HG02973 (cell line): ENCODE measurements around the gene GRIN3B.
"Not testable (repeated sequence)": the region's sequence is repeated elsewhere in the genome, so short reads cannot be mapped to it uniquely, and the experiment has no call there.

Experiments used
- ATAC-seq: cut with Tn5 transposase; IDR thresholded peaks from one replicate; pipeline ENCODE4 v1.9.1; 2021; ENCODE audit warnings: moderate library complexity; ENCODE audit not compliant: unreplicated experiment

The GRIN3B gene

DNA sequence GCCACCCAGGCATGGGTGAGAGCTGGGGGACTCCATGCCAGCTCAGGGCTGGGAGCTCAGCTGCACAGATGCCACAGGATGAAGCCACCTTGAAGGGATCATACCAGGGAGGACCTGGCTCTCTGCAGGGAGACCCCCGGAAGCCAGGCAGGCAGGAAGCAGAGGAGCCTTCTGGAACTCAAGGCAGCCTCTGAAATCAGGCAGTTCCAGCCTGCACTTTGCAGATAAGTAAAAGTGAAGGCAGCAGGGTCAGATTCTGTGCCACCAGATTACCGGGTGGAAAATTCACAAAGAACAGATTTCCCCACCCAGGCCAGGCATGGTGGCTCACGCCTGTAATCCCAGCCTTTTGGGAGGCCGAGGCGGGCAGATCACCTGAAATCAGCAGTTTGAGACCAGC, 18.2 kb downstream of the GRIN3B start:
- ATAC-seq = no peak

DNA sequence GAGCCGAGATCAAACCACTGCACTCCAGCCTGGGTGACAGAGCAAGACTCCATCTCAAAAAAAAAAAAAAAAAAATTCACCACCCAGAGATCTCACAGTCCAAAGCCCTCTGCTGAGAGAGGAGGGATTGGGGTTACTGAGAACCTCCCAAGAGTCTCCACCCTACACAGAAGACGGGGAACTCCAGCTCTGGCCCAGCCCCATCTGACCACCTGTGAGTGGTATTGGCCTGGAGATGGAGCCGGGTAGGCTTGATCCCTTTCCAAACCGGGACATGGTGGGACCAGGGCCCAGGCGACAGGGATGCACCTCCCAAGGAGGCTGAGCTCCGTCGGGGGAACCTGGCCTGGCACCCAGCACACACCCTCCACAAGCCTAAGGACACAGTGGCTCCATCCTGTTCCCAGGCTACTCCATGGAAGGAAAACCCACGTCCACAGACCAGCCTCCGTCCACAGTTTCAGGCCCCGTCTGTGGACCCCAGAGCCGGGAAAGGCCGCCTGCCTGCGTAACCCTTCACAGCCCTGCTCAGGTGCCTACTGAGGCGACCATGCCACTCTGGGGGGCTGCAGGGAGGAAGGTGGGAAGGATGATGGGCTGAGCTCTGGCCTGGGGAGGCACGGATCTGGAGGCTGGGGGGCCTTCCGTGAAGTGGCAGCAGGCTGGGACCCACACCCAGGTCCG, 18.9 kb downstream of the GRIN3B start:
- no peak for ATAC-seq

DNA sequence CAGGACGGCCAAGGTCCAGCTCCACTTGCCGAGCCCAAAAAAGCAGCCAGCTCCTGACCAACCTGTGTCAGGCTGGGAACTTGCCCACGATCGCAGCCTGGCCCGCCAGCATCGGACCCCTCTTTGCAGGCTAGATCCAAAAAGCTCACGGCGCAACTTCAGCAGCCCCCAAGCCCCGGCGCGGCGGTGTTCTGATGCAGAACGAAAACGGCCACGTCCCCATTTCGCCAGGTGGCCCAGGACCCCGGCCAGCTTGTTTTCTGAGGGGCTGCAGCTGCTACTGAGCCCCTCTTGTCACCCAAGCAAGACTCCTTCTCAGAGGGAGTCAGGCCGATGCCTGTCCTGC, 19.4 kb downstream of the GRIN3B start:
- no peak for ATAC-seq

DNA sequence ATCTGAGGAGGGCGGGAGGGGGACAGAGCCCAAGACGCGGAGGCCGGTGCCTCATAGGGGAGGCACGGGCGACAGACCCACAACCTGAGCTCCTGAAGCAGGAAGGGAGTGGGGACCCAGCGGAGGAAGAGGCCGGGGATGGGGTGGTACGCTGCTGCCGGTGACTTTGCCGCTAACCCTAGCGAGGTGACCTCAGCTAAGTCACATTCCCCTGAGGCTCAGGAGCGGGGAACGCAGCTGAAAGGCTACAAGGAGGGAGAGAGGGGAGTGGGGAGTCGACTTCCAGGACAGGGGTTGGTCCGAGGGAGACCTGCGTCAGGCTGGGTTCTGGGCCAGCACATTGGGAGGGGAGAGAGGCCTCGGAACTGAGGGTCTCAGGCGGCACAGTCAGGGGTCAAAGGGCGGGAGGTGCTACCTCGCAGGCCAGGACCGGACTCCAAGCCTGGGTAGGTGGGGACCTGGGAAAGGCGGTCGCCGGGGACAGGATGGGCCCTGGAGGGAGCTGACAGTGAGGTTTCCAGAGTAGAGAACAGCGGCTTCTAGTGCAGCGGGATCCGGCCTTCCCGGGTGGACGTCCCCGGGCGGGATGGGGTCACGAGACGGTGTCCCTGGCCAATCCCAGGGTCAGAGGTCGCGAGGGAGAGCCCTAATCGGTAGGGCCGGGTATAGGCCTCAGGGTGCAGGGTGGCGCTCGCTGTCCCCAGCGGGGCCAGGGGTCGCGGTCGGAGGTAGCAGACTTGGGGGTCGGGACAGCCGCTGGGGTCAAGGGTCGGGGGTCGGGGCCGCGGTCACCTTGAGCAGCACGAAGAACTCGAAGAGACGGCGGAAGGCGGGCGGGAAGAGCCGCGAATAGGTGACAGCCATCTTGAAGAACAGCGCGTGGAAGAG, 20.0 kb downstream of the GRIN3B start:
- peak; percentile 4 for ATAC-seq

DNA sequence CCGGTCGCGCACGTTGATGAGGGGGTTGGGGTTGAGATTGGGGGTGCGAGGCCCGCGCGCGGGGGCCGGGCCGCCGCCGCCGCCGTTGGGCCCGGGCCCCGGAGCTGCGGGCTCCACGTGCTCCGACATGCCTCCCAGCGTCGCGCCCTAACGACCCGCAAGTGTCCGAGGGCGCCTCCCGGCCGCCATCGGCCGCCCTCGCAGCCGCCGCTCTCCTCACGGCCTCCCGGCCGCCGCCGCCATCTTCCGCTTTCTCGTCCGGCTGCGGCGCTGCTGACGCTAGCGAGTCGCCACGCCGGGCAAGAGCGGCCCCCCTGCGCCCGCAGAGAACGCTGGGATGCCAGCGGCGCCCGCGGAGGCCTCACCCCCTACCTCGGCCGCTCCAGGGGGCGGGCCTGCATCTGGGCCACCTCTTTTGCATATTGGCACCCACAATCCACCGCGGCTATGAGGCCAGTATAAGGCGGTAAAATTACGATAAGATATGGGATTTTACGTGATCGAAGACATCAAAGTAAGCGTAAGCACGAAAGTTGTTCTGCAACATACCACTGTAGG, 20.7 kb downstream of the GRIN3B start, which contains the start of gene TMEM259:
Gene TMEM259 (minus strand): TSS at position 256 of the 558 bp plus-strand sequence. CDS start 127 bp downstream, at position 129.
- ATAC-seq = peak; percentile 70

DNA sequence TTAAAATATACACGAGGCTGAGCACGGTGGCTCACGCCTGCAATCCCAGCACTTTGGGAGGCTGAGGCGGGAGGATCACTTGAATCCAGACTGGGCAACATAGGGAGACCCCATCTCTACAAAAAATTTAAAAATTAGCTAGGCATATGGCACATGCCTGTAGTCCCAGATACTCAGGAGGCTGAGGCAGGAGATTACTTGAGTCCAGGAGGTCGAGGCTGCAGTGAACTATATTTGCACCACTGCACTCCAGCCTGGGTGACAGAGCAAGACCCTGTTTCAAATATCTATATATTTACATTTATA, 23.6 kb downstream of the GRIN3B start:
- ATAC-seq = not testable (repeated sequence)

DNA sequence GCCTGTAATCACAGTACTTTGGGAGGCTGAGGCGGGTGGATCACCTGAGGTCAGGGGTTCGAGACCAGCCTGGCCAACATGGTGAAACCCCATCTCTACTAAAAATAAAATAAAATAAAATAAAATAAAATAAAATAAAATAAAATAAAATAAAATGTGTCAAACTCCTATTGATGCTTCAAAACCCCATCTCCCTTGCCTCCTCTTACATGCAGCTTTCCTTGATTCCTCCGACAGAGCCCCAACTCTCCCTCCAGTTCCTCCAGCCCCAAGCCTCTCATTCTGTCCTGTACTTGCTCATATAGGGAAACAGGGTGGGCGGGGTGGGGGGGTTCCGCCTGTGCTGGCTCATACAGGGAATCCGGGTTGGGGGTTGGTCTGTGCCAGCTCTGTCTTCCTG, 24.9 kb downstream of the GRIN3B start:
- not testable (repeated sequence) for ATAC-seq

DNA sequence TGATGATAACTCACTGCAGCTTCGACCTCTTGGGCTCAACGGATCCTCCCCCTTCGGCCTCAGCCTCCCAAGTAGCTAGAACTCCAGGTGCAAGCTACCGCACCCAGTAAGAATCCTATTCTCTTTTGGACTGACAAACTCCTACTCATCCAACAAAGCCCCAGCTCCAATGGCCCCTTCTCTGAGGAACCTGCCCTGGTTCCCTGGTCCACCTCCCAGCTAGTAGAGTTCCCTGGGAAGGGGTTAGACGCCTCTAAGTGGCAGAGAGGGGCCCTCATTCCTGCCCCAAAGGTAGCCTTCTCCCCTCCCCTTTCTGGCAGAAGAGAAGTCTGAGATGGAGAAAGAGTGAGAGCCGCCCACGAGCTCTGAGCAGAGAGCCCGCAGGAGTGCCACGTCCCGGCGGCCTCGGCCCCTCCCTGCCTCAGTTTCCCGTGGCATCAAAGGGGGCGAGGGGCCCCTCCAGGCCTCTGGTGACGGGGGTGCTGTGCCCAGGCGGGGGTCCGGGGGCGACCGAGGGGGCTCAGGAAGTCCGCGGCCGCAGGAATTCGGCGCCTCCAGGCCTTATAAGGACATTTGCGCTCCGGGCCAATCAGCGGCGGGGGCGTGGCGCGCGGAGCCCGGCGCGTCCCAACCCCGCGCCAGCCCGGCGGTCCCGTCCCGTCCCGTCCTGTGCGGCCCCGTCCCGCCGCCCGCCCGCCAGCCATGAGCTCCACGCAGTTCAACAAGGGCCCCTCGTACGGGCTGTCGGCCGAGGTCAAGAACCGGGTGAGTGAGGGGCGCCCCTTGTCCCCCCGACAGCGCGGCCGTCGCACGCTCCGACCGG, 26.0 kb downstream of the GRIN3B start, which contains the start of gene CNN2:
Gene CNN2 (plus strand): TSS at position 649 of the 823 bp plus-strand sequence. CDS start 54 bp downstream, at position 703.
- peak; percentile 46 for ATAC-seq

DNA sequence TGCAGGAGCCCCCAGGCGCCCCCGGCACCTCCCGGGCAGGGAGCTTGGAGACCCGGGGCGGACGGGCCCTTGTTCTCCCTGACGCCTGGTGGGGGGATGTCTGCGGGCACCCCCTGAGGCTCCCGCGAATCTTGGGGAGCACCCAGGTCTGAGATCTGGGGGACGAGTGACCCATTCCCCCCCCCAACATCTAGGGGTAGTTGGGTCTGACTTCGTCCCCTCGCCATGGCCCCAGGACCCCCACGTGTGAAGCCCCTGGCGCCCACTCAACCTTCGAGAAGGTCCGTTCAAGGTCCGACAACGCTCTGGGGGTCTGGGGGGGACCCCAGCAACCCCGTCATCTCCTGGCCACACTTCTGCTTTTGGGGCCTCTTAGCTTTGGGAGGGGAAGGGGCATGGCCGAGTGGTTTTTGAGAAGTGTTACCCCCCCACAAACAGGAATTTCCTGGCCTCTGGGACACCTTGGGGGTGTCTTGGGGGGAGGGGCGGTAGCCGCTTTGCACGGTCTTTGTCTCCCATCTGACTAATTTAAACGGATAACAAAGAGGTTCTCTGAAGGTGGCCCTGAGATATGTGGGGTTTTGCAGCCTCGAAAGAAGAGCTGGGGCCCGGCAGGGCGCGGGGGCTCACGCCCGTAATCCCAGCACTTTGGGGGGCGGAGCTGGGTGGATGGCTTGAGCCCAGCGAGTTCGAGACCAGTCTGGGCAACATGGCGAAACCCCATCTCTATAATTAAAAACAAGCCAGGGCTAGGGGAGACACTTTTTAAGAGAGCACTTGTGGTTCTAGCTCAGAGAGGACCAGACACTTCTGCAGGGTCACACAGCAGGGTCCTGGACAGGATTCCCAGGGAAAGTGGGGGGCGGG, 26.8 kb downstream of the GRIN3B start:
- no peak for ATAC-seq

DNA sequence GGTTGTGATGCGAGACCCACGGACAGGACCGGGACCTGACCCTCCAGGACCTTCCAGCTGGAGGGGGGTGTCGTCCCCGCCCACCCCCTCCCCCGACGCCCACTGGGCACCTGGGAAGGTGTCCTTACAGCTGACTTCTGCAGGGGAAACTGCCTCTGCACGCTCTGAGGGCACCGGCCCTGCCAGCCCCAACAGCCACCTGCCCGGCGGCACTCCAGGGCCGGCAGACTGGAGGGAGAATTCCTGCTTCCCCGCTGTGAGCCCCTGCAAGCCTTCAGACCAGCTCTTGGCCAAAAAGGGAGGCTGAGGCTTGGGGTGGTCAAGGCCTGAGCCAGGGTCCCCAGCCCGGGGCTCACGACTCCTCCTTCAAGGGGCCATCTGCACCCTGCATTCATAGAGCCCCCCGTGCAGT, 27.4 kb downstream of the GRIN3B start:
- ATAC-seq = no peak

DNA sequence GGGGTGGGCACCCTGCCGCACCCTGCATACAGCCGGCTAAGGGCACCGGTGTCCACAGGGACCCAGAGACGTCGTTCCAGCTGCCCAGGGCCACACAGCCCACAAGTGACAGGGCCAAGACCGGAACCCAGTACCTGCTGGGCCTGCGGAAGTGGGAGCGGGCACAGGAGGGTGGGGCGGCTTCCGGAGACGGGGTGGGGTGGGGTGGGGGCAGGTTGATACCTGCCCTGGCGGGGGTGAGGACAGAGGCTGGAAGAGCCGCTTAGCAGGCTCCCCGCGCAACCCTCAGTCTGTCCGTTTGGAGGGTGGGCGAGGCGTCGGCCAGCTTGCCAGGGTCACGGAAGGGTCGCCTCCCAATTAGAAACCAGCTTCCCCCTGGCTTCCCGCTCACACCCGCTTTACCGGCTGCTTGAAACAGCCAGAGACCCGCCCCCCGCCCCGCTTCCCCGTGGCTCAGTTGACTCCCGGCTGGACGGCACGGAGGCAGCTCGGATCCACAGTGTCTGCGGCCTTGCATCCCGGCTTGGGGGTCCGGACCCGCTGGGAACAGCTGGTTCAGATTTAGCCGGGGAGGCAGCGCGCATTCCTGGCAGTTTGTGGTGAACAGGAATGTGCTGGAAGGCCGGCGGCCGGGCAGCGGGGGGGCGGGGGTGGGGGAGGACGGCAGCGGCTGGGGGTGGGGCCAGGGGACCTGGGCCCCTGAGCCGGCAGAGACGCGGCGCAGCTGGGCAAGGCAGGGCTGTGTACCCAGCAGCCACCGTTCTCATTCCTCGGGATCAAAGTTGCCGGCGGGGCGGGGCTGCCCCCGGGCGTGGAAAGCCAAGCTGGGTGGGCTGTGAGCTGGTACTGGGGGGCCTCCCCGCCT, 28.1 kb downstream of the GRIN3B start:
- ATAC-seq = no peak

DNA sequence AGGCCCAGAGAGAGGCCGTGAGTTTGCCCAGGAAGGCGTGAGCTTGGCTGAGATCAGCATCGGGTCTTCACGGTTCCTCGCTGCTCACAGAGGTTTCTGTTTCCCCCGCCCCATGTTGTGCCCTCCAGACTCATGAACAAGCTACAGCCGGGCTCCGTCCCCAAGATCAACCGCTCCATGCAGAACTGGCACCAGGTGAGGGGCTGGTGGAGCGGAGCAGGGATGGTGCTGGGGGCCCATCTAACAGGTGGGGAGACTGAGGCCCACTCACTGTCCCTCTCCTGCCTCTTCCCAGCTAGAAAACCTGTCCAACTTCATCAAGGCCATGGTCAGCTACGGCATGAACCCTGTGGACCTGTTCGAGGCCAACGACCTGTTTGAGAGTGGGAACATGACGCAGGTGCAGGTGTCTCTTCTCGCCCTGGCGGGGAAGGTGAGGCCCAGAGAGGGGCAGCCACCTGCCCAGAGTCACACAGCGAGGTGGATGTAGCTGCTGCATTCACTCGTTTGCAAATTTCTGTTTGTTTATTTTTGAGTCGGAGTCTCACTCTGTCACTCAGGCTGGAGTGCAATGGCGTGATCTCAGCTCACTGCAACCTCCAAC, 32.1 kb downstream of the GRIN3B start:
- no peak for ATAC-seq

DNA sequence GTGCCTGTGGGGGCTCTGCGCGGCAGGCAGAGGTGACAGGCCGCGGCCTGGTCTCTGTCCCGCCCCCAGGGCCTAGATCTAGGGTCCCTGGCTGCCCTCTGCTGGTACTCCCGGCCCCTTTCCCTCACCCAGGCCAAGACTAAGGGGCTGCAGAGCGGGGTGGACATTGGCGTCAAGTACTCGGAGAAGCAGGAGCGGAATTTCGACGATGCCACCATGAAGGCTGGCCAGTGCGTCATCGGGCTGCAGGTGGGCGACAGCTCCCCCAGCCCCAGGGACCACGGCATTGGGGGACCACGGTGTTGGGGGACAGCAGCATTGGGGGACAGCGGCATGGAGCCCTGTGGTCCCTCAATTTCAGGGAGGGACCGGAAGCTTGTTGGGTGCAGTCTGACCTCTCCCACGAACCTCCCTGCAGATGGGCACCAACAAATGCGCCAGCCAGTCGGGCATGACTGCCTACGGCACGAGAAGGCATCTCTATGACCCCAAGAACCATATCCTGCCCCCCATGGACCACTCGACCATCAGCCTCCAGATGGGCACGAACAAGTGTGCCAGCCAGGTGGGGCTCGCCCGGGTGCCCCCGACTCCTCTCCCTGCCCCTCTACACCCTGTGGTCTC, 35.9 kb downstream of the GRIN3B start:
- ATAC-seq = no peak

DNA sequence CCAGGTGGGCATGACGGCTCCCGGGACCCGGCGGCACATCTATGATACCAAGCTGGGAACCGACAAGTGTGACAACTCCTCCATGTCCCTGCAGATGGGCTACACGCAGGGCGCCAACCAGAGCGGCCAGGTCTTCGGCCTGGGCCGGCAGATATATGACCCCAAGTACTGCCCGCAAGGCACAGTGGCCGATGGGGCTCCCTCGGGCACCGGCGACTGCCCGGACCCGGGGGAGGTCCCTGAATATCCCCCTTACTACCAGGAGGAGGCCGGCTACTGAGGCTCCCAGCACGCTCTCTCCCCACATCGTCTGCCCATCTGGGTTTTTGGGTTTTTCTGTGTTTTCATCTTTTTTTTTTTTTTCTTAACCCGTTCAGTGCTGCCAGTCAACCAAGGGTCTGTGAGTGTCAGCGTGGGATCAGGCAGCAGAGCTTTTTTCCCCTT, 37.4 kb downstream of the GRIN3B start:
- no peak for ATAC-seq

DNA sequence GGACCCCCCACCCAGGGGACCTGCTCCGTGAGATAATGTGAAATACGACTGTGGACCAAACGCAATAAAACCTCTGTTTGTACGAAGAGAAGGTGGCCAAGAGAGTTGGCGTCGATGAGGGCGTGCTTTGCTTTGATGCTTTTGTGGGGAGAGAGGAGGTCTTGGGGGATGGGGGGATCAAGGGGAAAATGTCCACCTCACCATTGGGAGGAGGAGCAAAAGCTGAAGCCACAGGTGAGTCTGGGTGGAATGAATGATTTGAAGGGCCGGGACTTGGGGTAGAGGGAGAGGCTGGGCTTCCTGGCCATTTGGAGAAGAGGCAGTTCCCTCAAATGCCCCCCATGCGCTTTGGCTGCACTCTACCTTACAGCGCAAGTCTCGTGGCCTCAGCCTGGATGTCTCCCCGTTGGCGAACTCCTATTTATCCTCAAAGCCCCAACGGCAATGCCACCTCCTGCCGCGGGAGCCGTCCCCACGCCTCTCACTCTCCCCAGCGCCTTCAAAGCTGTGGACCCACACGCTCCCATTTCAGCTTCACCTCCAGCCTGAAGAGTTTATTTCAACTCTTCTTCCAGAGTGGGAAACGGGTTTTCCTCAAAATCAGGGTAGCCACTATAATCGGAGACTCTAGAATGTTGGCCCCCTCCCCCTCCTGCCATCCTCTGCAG, 38.9 kb downstream of the GRIN3B start:
- ATAC-seq = no peak

DNA sequence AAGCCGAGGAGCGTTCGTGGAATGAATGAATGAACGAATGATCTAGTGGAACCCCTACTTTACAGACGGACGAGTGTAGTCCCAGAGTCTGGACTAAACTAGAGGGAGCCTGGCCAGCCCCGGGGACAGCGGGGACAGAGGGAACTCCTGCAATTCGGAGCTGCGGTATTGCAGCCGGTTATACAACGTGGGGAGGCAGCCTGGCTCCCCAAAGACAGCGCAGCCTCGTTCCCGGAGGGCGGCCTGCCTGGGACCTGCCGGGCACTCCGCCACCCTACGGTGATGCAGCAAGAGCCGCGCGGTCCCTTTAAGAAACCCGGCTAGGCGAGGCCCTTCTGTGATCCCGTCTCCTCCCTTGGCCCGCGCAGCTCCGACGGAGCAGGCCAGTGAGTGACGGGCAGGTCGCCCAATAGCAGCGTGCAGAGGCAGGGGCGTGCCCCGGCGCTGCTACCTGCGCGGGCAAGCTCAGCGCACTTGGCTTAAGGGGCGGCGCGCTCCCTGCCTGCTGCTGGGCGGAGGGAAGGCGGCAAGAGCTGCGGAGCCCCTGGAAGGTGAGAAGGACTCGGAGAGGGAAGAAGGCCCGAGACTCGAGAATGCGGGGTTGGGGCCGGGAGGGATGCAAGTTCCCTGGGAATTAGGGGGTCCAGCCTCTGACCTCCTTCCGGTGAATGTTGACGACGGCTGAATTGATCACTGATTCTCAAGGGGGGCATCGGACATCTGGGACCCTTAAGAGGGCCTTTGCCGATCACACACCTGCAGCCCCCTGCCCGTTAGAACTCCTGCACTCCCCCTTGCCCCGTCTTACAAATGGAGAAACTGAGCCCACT, 39.6 kb downstream of the GRIN3B start, which contains the start of gene ABCA7:
Gene ABCA7 (plus strand): TSS at position 462 of the 830 bp plus-strand sequence. CDS start 1,255 bp downstream, outside the sequence.
- ATAC-seq = peak; percentile 59
